ENCODE results near the gene LIN54. TPM values are rescaled to one million over a fixed set of nuclear protein-coding genes. Genes with fewer than 3 reads are reported as not detected.

Gene LIN54
- total RNA-seq, 1 experiment from 2014 or later: 12.7 TPM

DNA sequence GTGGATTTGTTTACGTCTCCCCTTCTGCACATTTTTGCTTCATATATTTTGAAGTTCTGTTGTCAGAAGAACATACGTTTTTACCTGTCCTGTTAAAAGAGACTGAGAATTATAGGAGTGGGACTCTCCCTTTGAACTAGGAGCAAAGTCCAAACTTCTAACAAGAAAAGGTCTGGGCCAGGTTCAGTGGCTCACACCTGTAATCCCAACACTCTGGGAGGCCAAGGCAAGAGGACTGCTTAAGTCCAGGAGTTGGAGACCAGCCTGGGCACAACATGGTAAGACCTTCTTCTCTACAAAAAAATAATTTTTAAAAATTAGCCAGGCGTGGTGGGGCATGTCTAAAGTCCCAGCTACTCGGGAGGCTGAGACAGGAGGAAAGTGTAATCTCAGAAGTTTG, 15.8 kb downstream of the LIN54 start (continued):
- TF ChIP-seq, protein P1, sequence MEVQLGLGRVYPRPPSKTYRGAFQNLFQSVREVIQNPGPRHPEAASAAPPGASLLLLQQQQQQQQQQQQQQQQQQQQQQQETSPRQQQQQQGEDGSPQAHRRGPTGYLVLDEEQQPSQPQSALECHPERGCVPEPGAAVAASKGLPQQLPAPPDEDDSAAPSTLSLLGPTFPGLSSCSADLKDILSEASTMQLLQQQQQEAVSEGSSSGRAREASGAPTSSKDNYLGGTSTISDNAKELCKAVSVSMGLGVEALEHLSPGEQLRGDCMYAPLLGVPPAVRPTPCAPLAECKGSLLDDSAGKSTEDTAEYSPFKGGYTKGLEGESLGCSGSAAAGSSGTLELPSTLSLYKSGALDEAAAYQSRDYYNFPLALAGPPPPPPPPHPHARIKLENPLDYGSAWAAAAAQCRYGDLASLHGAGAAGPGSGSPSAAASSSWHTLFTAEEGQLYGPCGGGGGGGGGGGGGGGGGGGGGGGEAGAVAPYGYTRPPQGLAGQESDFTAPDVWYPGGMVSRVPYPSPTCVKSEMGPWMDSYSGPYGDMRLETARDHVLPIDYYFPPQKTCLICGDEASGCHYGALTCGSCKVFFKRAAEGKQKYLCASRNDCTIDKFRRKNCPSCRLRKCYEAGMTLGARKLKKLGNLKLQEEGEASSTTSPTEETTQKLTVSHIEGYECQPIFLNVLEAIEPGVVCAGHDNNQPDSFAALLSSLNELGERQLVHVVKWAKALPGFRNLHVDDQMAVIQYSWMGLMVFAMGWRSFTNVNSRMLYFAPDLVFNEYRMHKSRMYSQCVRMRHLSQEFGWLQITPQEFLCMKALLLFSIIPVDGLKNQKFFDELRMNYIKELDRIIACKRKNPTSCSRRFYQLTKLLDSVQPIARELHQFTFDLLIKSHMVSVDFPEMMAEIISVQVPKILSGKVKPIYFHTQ (CRISPR knock-in tag; IDR thresholded peaks at IDR 0.05): no peak
- TF ChIP-seq, protein P2, sequence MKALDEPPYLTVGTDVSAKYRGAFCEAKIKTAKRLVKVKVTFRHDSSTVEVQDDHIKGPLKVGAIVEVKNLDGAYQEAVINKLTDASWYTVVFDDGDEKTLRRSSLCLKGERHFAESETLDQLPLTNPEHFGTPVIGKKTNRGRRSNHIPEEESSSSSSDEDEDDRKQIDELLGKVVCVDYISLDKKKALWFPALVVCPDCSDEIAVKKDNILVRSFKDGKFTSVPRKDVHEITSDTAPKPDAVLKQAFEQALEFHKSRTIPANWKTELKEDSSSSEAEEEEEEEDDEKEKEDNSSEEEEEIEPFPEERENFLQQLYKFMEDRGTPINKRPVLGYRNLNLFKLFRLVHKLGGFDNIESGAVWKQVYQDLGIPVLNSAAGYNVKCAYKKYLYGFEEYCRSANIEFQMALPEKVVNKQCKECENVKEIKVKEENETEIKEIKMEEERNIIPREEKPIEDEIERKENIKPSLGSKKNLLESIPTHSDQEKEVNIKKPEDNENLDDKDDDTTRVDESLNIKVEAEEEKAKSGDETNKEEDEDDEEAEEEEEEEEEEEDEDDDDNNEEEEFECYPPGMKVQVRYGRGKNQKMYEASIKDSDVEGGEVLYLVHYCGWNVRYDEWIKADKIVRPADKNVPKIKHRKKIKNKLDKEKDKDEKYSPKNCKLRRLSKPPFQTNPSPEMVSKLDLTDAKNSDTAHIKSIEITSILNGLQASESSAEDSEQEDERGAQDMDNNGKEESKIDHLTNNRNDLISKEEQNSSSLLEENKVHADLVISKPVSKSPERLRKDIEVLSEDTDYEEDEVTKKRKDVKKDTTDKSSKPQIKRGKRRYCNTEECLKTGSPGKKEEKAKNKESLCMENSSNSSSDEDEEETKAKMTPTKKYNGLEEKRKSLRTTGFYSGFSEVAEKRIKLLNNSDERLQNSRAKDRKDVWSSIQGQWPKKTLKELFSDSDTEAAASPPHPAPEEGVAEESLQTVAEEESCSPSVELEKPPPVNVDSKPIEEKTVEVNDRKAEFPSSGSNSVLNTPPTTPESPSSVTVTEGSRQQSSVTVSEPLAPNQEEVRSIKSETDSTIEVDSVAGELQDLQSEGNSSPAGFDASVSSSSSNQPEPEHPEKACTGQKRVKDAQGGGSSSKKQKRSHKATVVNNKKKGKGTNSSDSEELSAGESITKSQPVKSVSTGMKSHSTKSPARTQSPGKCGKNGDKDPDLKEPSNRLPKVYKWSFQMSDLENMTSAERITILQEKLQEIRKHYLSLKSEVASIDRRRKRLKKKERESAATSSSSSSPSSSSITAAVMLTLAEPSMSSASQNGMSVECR (CRISPR knock-in tag; IDR thresholded peaks at IDR 0.05; ENCODE audit: borderline replicate concordance): no peak
- TF ChIP-seq, protein P3, sequence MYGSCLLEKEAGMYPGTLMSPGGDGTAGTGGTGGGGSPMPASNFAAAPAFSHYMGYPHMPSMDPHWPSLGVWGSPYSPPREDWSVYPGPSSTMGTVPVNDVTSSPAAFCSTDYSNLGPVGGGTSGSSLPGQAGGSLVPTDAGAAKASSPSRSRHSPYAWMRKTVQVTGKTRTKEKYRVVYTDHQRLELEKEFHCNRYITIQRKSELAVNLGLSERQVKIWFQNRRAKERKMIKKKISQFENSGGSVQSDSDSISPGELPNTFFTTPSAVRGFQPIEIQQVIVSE (CRISPR knock-in tag; IDR thresholded peaks at IDR 0.05; ENCODE audit: borderline replicate concordance): no peak
- no peak for TF ChIP-seq CBFB (CRISPR knock-in tag; IDR thresholded peaks at IDR 0.05; ENCODE audit: low read depth)
- TF ChIP-seq SP1 (CRISPR knock-in tag; conservative IDR thresholded peaks at IDR 0.05): no peak
- TF ChIP-seq ZNF423 (CRISPR knock-in tag; IDR thresholded peaks at IDR 0.05): no peak
- no peak for TF ChIP-seq ZNF263 (CRISPR knock-in tag; IDR thresholded peaks at IDR 0.05; ENCODE audit: low read depth)
- no peak for TF ChIP-seq TEAD1 (CRISPR knock-in tag; IDR thresholded peaks at IDR 0.05)
- TF ChIP-seq NFATC4 (CRISPR knock-in tag; IDR thresholded peaks at IDR 0.05): no peak

DNA sequence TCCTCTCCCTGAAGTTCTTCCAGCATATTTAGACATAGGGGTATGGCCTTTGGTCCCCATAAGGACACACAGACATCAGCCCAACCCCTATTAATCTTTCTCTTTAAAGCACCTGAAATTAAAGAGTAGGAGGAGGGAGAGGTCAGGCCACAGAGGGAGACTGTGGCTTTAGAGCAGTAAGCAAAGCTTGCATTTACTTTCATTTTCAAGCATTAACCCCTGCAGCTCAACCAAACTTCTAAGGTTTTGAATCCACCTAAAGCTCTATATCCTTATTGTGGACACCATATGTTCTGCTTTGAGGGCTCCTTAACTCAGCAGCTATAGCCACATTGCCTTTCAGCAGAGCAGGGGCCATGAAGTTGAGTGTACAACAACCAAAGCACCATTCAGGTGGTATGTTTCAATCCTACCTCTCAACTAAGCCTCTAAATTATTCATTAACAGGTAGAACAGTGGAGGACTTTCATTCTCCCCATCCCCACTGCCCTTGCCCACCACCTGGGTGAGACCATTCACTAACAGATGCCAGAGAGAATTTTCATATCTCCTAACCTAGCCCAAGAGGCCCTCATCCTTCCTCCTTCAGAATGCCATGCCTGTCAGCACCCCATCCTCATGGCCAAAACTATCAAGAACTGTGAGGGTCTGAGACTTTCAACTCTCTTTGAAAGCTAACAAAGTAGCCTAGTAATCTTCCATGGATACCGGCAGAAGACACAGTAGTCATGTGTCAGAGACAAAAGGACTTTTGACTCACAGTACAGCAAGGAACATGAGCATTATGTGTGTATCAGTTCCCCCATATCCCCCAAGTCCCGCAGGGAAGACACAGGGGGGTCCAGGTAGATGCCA, 20.8 kb downstream of the LIN54 start:
- no peak overlapping the region for H3K27ac Mint-ChIP-seq
- POLR2A ChIA-PET: no interaction called here
- no peak for ATAC-seq
- H3K4me3 Mint-ChIP-seq: no peak overlapping the region
- H3K4me1 Mint-ChIP-seq: no peaks in the 10 kb centered on the region
- CTCF ChIA-PET: no interaction called here
- no peaks in the 10 kb centered on the region for H3K36me3 Mint-ChIP-seq
- DNase-seq (ENCODE audit: low spot score): no peak
- TF ChIP-seq, protein P4, sequence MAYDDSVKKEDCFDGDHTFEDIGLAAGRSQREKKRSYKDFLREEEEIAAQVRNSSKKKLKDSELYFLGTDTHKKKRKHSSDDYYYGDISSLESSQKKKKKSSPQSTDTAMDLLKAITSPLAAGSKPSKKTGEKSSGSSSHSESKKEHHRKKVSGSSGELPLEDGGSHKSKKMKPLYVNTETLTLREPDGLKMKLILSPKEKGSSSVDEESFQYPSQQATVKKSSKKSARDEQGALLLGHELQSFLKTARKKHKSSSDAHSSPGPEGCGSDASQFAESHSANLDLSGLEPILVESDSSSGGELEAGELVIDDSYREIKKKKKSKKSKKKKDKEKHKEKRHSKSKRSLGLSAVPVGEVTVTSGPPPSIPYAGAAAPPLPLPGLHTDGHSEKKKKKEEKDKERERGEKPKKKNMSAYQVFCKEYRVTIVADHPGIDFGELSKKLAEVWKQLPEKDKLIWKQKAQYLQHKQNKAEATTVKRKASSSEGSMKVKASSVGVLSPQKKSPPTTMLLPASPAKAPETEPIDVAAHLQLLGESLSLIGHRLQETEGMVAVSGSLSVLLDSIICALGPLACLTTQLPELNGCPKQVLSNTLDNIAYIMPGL (CRISPR knock-in tag; IDR thresholded peaks at IDR 0.05): no peak
- TF ChIP-seq HMGA2 (CRISPR knock-in tag; IDR thresholded peaks at IDR 0.05) (no peak), EMX1 (CRISPR knock-in tag; IDR thresholded peaks at IDR 0.05) (no peak), RORB (CRISPR knock-in tag; IDR thresholded peaks at IDR 0.05) (no peak), NFYB (CRISPR knock-in tag; conservative IDR thresholded peaks at IDR 0.05; ENCODE audit: low read depth) (no peak), NFATC4 (CRISPR knock-in tag; IDR thresholded peaks at IDR 0.05) (no peak), SMAD3 (CRISPR knock-in tag; IDR thresholded peaks at IDR 0.05; ENCODE audit: borderline replicate concordance) (no peak)
- TF ChIP-seq, protein P5, sequence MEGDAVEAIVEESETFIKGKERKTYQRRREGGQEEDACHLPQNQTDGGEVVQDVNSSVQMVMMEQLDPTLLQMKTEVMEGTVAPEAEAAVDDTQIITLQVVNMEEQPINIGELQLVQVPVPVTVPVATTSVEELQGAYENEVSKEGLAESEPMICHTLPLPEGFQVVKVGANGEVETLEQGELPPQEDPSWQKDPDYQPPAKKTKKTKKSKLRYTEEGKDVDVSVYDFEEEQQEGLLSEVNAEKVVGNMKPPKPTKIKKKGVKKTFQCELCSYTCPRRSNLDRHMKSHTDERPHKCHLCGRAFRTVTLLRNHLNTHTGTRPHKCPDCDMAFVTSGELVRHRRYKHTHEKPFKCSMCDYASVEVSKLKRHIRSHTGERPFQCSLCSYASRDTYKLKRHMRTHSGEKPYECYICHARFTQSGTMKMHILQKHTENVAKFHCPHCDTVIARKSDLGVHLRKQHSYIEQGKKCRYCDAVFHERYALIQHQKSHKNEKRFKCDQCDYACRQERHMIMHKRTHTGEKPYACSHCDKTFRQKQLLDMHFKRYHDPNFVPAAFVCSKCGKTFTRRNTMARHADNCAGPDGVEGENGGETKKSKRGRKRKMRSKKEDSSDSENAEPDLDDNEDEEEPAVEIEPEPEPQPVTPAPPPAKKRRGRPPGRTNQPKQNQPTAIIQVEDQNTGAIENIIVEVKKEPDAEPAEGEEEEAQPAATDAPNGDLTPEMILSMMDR (IDR thresholded peaks at IDR 0.05): no peak
- TF ChIP-seq, protein P6, sequence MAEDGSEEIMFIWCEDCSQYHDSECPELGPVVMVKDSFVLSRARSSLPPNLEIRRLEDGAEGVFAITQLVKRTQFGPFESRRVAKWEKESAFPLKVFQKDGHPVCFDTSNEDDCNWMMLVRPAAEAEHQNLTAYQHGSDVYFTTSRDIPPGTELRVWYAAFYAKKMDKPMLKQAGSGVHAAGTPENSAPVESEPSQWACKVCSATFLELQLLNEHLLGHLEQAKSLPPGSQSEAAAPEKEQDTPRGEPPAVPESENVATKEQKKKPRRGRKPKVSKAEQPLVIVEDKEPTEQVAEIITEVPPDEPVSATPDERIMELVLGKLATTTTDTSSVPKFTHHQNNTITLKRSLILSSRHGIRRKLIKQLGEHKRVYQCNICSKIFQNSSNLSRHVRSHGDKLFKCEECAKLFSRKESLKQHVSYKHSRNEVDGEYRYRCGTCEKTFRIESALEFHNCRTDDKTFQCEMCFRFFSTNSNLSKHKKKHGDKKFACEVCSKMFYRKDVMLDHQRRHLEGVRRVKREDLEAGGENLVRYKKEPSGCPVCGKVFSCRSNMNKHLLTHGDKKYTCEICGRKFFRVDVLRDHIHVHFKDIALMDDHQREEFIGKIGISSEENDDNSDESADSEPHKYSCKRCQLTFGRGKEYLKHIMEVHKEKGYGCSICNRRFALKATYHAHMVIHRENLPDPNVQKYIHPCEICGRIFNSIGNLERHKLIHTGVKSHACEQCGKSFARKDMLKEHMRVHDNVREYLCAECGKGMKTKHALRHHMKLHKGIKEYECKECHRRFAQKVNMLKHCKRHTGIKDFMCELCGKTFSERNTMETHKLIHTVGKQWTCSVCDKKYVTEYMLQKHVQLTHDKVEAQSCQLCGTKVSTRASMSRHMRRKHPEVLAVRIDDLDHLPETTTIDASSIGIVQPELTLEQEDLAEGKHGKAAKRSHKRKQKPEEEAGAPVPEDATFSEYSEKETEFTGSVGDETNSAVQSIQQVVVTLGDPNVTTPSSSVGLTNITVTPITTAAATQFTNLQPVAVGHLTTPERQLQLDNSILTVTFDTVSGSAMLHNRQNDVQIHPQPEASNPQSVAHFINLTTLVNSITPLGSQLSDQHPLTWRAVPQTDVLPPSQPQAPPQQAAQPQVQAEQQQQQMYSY (CRISPR knock-in tag; IDR thresholded peaks at IDR 0.05): no peak
- TF ChIP-seq, protein P7, sequence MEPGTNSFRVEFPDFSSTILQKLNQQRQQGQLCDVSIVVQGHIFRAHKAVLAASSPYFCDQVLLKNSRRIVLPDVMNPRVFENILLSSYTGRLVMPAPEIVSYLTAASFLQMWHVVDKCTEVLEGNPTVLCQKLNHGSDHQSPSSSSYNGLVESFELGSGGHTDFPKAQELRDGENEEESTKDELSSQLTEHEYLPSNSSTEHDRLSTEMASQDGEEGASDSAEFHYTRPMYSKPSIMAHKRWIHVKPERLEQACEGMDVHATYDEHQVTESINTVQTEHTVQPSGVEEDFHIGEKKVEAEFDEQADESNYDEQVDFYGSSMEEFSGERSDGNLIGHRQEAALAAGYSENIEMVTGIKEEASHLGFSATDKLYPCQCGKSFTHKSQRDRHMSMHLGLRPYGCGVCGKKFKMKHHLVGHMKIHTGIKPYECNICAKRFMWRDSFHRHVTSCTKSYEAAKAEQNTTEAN (CRISPR knock-in tag; IDR thresholded peaks at IDR 0.05): no peak
- peaks cover 10% of the 10 kb centered on the region for H3K9me3 Mint-ChIP-seq
- H3K27me3 Mint-ChIP-seq (ENCODE audit: low read depth): no peaks in the 10 kb centered on the region
